ENCODE results near the gene TMEM220. TPM values are rescaled to one million over a fixed set of nuclear protein-coding genes. Genes with fewer than 3 reads are reported as not detected.

Gene TMEM220
- total and polyA plus RNA-seq, 9 donors = 5.4 to 14.1 (median 9.8) TPM

- Histone ChIP-seq H3K9me3 (no peaks in the 10 kb centered on the region), H3K27ac (no peak overlapping the region), H3K27me3 (no peaks in the 10 kb centered on the region), H3K4me3 (no peak overlapping the region), H3K4me1 (ENCODE audit: insufficient read depth) (no peaks in the 10 kb centered on the region), H3K36me3 (no peaks in the 10 kb centered on the region)
- 55 to 72% (median 60%) methylated on average over 2 of the region's 2 CpGs for WGBS, 3 donors
- no peak for DNase-seq
- TF ChIP-seq, protein P1, sequence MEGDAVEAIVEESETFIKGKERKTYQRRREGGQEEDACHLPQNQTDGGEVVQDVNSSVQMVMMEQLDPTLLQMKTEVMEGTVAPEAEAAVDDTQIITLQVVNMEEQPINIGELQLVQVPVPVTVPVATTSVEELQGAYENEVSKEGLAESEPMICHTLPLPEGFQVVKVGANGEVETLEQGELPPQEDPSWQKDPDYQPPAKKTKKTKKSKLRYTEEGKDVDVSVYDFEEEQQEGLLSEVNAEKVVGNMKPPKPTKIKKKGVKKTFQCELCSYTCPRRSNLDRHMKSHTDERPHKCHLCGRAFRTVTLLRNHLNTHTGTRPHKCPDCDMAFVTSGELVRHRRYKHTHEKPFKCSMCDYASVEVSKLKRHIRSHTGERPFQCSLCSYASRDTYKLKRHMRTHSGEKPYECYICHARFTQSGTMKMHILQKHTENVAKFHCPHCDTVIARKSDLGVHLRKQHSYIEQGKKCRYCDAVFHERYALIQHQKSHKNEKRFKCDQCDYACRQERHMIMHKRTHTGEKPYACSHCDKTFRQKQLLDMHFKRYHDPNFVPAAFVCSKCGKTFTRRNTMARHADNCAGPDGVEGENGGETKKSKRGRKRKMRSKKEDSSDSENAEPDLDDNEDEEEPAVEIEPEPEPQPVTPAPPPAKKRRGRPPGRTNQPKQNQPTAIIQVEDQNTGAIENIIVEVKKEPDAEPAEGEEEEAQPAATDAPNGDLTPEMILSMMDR (IDR thresholded peaks at IDR 0.05) = no peak
- TF ChIP-seq EP300 (IDR thresholded peaks at IDR 0.05) = no peak
- no peak for TF ChIP-seq POLR2A (IDR thresholded peaks at IDR 0.05)
- intact Hi-C loops (cut with DNase I) = no loop called here
Observed at GRCh38 chr17:10776381-10776780, 46.6 kb upstream of the TMEM220 start.

- TF ChIP-seq POLR2A (IDR thresholded peaks at IDR 0.05) = no peak
- TF ChIP-seq EP300 (IDR thresholded peaks at IDR 0.05) = no peak
- TF ChIP-seq, protein P1 (IDR thresholded peaks at IDR 0.05) = no peak
Observed at GRCh38 chr17:10775740-10776356, 46.0 kb upstream of the TMEM220 start.

DNA sequence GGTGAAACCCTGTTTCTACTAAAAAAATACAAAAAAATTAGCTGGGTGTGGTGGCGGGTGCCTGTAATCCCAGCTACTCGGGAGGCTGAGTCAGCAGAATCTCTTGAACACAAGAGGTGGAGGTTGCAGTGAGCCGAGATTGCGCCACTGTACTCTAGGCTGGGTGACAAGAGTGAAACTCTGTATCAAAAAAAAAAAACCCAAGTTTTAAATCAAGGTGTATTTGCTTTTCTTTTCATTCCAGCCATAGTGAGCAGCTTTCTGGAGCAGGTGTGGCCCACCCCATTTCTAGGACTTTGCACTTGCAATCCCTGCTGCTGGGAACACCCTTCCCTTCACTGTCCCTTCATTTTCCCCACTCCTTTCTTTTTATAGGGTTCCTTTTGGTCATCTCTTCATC lies 45.2 kb upstream of the TMEM220 start:
- H3K36me3 ChIP-seq = no peaks in the 10 kb centered on the region
- intact Hi-C loops (cut with DNase I) = no loop called here
- 93 to 97% (median 96%) methylated on average over 4 of the region's 4 CpGs for WGBS, 3 donors
- H3K4me3 ChIP-seq = no peak overlapping the region
- no peaks in the 10 kb centered on the region for H3K4me1 ChIP-seq (ENCODE audit: insufficient read depth)
- H3K27ac ChIP-seq = no peak overlapping the region
- no peaks in the 10 kb centered on the region for H3K27me3 ChIP-seq
- no peaks in the 10 kb centered on the region for H3K9me3 ChIP-seq
- DNase-seq = no peak
- TF ChIP-seq POLR2A (IDR thresholded peaks at IDR 0.05) (no peak), EP300 (IDR thresholded peaks at IDR 0.05) (no peak)
- TF ChIP-seq, protein P1 (IDR thresholded peaks at IDR 0.05) = no peak

More at GRCh38 chr17:10775740-10776356, 46.0 kb upstream of the TMEM220 start:
- Histone ChIP-seq H3K36me3 (no peaks in the 10 kb centered on the region), H3K27me3 (no peaks in the 10 kb centered on the region), H3K4me3 (no peak overlapping the region), H3K4me1 (ENCODE audit: insufficient read depth) (no peaks in the 10 kb centered on the region), H3K27ac (no peak overlapping the region), H3K9me3 (no peaks in the 10 kb centered on the region)
- no peak for DNase-seq
- intact Hi-C loops (cut with DNase I) = no loop called here
- 65 to 76% (median 72%) methylated on average over 5 of the region's 5 CpGs for WGBS, 3 donors

- TF ChIP-seq EP300 (IDR thresholded peaks at IDR 0.05) (no peak), POLR2A (IDR thresholded peaks at IDR 0.05) (no peak)
- TF ChIP-seq, protein P1 (IDR thresholded peaks at IDR 0.05) = no peak
- WGBS, 3 donors = 70 to 75% (median 73%) methylated on average over 2 of the region's 2 CpGs
- no peaks in the 10 kb centered on the region for H3K4me1 ChIP-seq (ENCODE audit: insufficient read depth)
Observed at GRCh38 chr17:10773391-10773790, 43.6 kb upstream of the TMEM220 start.

More at GRCh38 chr17:10773391-10773790, 43.6 kb upstream of the TMEM220 start:
- intact Hi-C loops (cut with DNase I) = no loop called here
- H3K9me3 ChIP-seq = no peaks in the 10 kb centered on the region
- DNase-seq = no peak
- H3K27me3 ChIP-seq = no peaks in the 10 kb centered on the region
- H3K27ac ChIP-seq = no peak overlapping the region
- H3K4me3 ChIP-seq = no peak overlapping the region
- no peaks in the 10 kb centered on the region for H3K36me3 ChIP-seq
